Endothelial cell of umbilical vein (primary cell): ENCODE results near the gene ZNF79. TPM values are rescaled to one million over a fixed set of nuclear protein-coding genes. Genes with fewer than 3 reads are reported as not detected.

Experiments used
- BruUV-seq: library from RNA; stranded (reverse); fragments of 400-500 nt; replicated peaks from 2 replicates; lab custom pipeline; 2021; lab: Mats Ljungman, UMichigan
- CTCF ChIA-PET: fragments of 300-600, 350-600 bp; sonication (Branson Sonifier 250); formaldehyde crosslinking; loops from one replicate; lab custom pipeline; 2021; ENCODE audit warnings: antibody characterized with exemption, inconsistent platforms; lab: Charles Lee
- POLR2A ChIA-PET: fragments of 300-600, 350-600 bp; sonication (Branson Sonifier 250); formaldehyde crosslinking; loops from one replicate; lab custom pipeline; 2021; ENCODE audit warnings: antibody characterized with exemption, inconsistent platforms; lab: Charles Lee
- DNase-seq: peaks from one replicate; pipeline ENCODE4 v3.0.0-alpha.2; 2011; ENCODE audit warnings: low read depth, low spot score
- FAIRE-seq: peaks from 2 replicates; lab custom pipeline; 2011; peaks lifted over from hg19 to GRCh38; lab: Jason Lieb, UNC
- H2AFZ ChIP-seq: 2 replicates; pipeline ENCODE4 v1.6.0; 2012; ENCODE audit warnings: low read depth, low read length, control low read depth, inconsistent platforms
- H3K27ac ChIP-seq: 2 replicates; pipeline ENCODE4 v1.5.1; 2011; ENCODE audit warnings: low read depth, mild to moderate bottlenecking, control low read depth, low read length, moderate library complexity; ENCODE audit not compliant: insufficient read depth
- H3K27me3 ChIP-seq, 2 experiments: 2 replicates each; pipeline versions ENCODE4 v1.6.0 to v1.6.1; 2011; ENCODE audit warnings: low read length in 2 of 2, mixed read lengths in 1 of 2; ENCODE audit not compliant: control insufficient read depth in 2 of 2, insufficient read depth in 2 of 2
- H3K36me3 ChIP-seq, 2 experiments: 2 replicates in 1 of 2; 3 replicates in 1 of 2; pipeline ENCODE4 v1.5.1; 2011; ENCODE audit warnings: low read length in 2 of 2, mild to moderate bottlenecking in 1 of 2, moderate library complexity in 1 of 2; ENCODE audit not compliant: control insufficient read depth in 2 of 2, insufficient read depth in 2 of 2; ENCODE audit errors: extremely low read depth in 1 of 2
- H3K4me1 ChIP-seq: 3 replicates; pipeline ENCODE4 v1.5.1; 2011; ENCODE audit warnings: mild to moderate bottlenecking, low read length; ENCODE audit not compliant: control insufficient read depth, insufficient read depth; ENCODE audit errors: extremely low read depth
- H3K4me2 ChIP-seq: 2 replicates; pipeline ENCODE4 v1.6.1; 2011; ENCODE audit warnings: low read length, control low read depth, mixed read lengths; ENCODE audit not compliant: insufficient read depth
- H3K4me3 ChIP-seq, 3 experiments: fragments of 200-600 bp in 1 of 3; sonication (generic), shearing (Covaris generic) in 1 of 3; replicated peaks in 1 of 3; 2 replicates each; pipeline ENCODE4 v1.5.1; 2011 to 2016; ENCODE audit warnings: control low read depth in 3 of 3, low read length in 3 of 3, mild to moderate bottlenecking in 2 of 3, inconsistent platforms in 1 of 3, low read depth in 1 of 3, moderate library complexity in 1 of 3; ENCODE audit not compliant: insufficient read depth in 1 of 3
- H3K79me2 ChIP-seq: 2 replicates; pipeline ENCODE4 v1.6.0; 2012; ENCODE audit warnings: low read length, inconsistent platforms; ENCODE audit not compliant: control insufficient read depth, insufficient read depth
- H3K9ac ChIP-seq: replicated peaks from 2 replicates; pipeline ENCODE3; 2011; ENCODE audit warnings: low read length, control low read depth; ENCODE audit not compliant: insufficient read depth; ENCODE audit errors: extremely low read depth
- H3K9me1 ChIP-seq: replicated peaks from 3 replicates; pipeline ENCODE4 v1.6.0; 2011; ENCODE audit warnings: mild to moderate bottlenecking, low read length; ENCODE audit not compliant: control insufficient read depth, insufficient read depth; ENCODE audit errors: extremely low read depth
- H3K9me3 ChIP-seq: replicated peaks from 2 replicates; pipeline ENCODE4 v1.5.1; 2012; ENCODE audit warnings: low read length, inconsistent platforms; ENCODE audit not compliant: control insufficient read depth, insufficient read depth
- H4K20me1 ChIP-seq: replicated peaks from 2 replicates; pipeline ENCODE3; 2011; ENCODE audit warnings: mild to moderate bottlenecking, low read length; ENCODE audit not compliant: control insufficient read depth, insufficient read depth; ENCODE audit errors: extremely low read depth
- CTCF ChIP-seq, 2 donors: IDR thresholded peaks; 1 replicate in 1 of 2; 2 replicates in 1 of 2; pipeline ENCODE4 v1.5.1; 2011; ENCODE audit warnings: low read length in 2 of 2, mild to moderate bottlenecking in 2 of 2, moderate library complexity in 2 of 2, control low read depth in 1 of 2, inconsistent platforms in 1 of 2, low read depth in 1 of 2; ENCODE audit not compliant: insufficient read depth in 1 of 2; ENCODE audit errors: extremely low read depth in 1 of 2
- EZH2 ChIP-seq: IDR thresholded peaks from 2 replicates; pipeline ENCODE4 v1.6.1; 2012; ENCODE audit warnings: borderline replicate concordance, low read depth, mild to moderate bottlenecking, moderate library complexity, low read length, inconsistent platforms; ENCODE audit not compliant: severe bottlenecking
- FOS ChIP-seq: IDR thresholded peaks from 2 replicates; pipeline ENCODE4 v1.6.1; 2011; ENCODE audit warnings: mild to moderate bottlenecking, low read length, moderate library complexity, borderline replicate concordance; ENCODE audit not compliant: insufficient read depth
- GATA2 ChIP-seq: IDR thresholded peaks from 2 replicates; pipeline ENCODE4 v1.7.0; 2011; ENCODE audit warnings: low read depth, mild to moderate bottlenecking, moderate library complexity, mixed read lengths, low read length; ENCODE audit not compliant: insufficient read length, insufficient read depth
- JUN ChIP-seq: IDR thresholded peaks from 2 replicates; pipeline ENCODE4 v1.6.1; 2011; ENCODE audit warnings: borderline replicate concordance, low read depth; ENCODE audit not compliant: insufficient read length, insufficient read depth
- MYC ChIP-seq: IDR thresholded peaks from one replicate; pipeline ENCODE4 v1.6.1; 2011; ENCODE audit warnings: mild to moderate bottlenecking, low read depth, low read length
- POLR2A ChIP-seq: IDR thresholded peaks from 2 replicates; pipeline ENCODE4 v1.6.1; 2012; ENCODE audit warnings: low read depth, mild to moderate bottlenecking, control low read depth, low read length
- dilution Hi-C: fragments of 300-500 bp; cut with MboI; formaldehyde crosslinking; loops from one replicate; pipeline ENCODE4 v1.15.0; 2019; ENCODE audit warnings: low sequenced_read_pairs; ENCODE audit not compliant: extremely low pct_ligation_motif_present
- intact Hi-C: fragments of 100-400 bp; cut with micrococcal nuclease; formaldehyde crosslinking; loops from one replicate; pipeline ENCODE4 v1.10.0; 2022
- polyA plus RNA-seq, 4 experiments: library from polyadenylated mRNA; depleted of rRNA in 3 of 4; stranded (reverse) in 3 of 4; unstranded in 1 of 4; fragments of >200 nt; gene quantifications; 2 replicates each; pipeline versions ENCODE4 v1.2.1 to v1.2.3, GENCODE V29; 2011 to 2012; ENCODE audit warnings: missing spikeins in 1 of 4
- total RNA-seq: library from RNA; stranded (reverse); gene quantifications from 2 replicates; pipeline ENCODE4 v1.2.3, GENCODE V29; 2021

Gene ZNF79
- total and polyA plus RNA-seq, 2 donors (not counting 3 experiments of a cell fraction or from before 2014, with no cell fraction given) = 6.3 to 10.6 TPM

- no peaks in the 10 kb centered on the region for H3K79me2 ChIP-seq
- H3K27ac ChIP-seq = no peak overlapping the region
- H3K4me3 ChIP-seq = no peak overlapping the region
- H3K9me3 ChIP-seq = no peaks in the 10 kb centered on the region
- no peaks in the 10 kb centered on the region for H3K4me1 ChIP-seq
- dilution Hi-C loops (no loop called here), intact Hi-C loops (no loop called here)
- no TSS peak for BruUV-seq
- FAIRE-seq = no peak
- H3K36me3 ChIP-seq = no peaks in the 10 kb centered on the region
- no peak overlapping the region for H3K4me2 ChIP-seq
- H4K20me1 ChIP-seq = no peaks in the 10 kb centered on the region
- H2AFZ ChIP-seq = no peak overlapping the region
- H3K9ac ChIP-seq = no peak overlapping the region
- TF ChIP-seq MYC (no peak), EZH2 (no peak), JUN (no peak), CTCF (IDR thresholded peaks at IDR 0.05; ENCODE audit: extremely low read depth in 1 of 2, insufficient read depth in 1 of 2, low read depth in 1 of 2, low read length in 2 of 2) (no peak), POLR2A (no peak), FOS (no peak), GATA2 (no peak)
- no peaks in the 10 kb centered on the region for H3K9me1 ChIP-seq
- ChIA-PET POLR2A (no interaction called here), CTCF (no interaction called here)
- H3K27me3 ChIP-seq = peaks cover 0 to 2% of the 10 kb centered on the region in 2 experiments
- DNase-seq = no peak
Measured at GRCh38 chr9:127388037-127388855, 35.9 kb upstream of the ZNF79 start.
